Activated CD4-positive, CD25-positive, alpha-beta regulatory T cell treated with anti-CD3 and anti-CD28 coated beads, Interleukin-2, amount 50 U/mL, for 24 hours (primary cell): Measurements from ENCODE around the gene RUNX1.

Experiments
- ATAC-seq, 2 donors: fragments of 150-1000 bp; cut with Tn5 transposase; one replicate each; pipeline ENCODE4 v1.10.0; 2021; ENCODE audit warnings: mild to moderate bottlenecking in 1 of 2, moderate library complexity in 1 of 2

The RUNX1 gene

GRCh38 chr21:34891613-34891943 lies 157.5 kb downstream of the RUNX1 start:
- ATAC-seq = no peak

- ATAC-seq = no peak
These were observed 158.1 kb downstream of the RUNX1 start for GRCh38 chr21:34890724-34891612.

GRCh38 chr21:34890470-34890723 lies 158.7 kb downstream of the RUNX1 start:
- no peak for ATAC-seq

- peak; percentile 51 to 52 for ATAC-seq
These were observed 159.2 kb downstream of the RUNX1 start for GRCh38 chr21:34889676-34890469.

- peak in 1 of 2 donors; percentile 1 for ATAC-seq
These were observed 159.8 kb downstream of the RUNX1 start for GRCh38 chr21:34889320-34889675.

GRCh38 chr21:34888569-34889319 lies 160.4 kb downstream of the RUNX1 start:
- ATAC-seq = peak; percentile 39 to 51

GRCh38 chr21:34887725-34888568 lies 161.2 kb downstream of the RUNX1 start:
- ATAC-seq = peak; percentile 75

GRCh38 chr21:34887105-34887442 lies 162.0 kb downstream of the RUNX1 start:
- ATAC-seq = no peak

GRCh38 chr21:34886240-34887104 lies 162.6 kb downstream of the RUNX1 start:
- ATAC-seq = no peak

- ATAC-seq = no peak
These were observed 163.4 kb downstream of the RUNX1 start for GRCh38 chr21:34885626-34886239.

GRCh38 chr21:34885125-34885524 lies 164.0 kb downstream of the RUNX1 start:
- no peak for ATAC-seq

- ATAC-seq = no peak
These were observed 164.7 kb downstream of the RUNX1 start for GRCh38 chr21:34884346-34884929.

GRCh38 chr21:34883491-34884271 lies 165.4 kb downstream of the RUNX1 start:
- no peak for ATAC-seq

- no peak for ATAC-seq
These were observed 166.4 kb downstream of the RUNX1 start for GRCh38 chr21:34882719-34883131.

GRCh38 chr21:34881839-34882371 lies 167.2 kb downstream of the RUNX1 start:
- peak; percentile 68 to 70 for ATAC-seq

- ATAC-seq = no peak
These were observed 167.7 kb downstream of the RUNX1 start for GRCh38 chr21:34881421-34881820.

- ATAC-seq = no peak
These were observed 168.7 kb downstream of the RUNX1 start for GRCh38 chr21:34880401-34880800.

GRCh38 chr21:34878940-34879339 lies 170.2 kb downstream of the RUNX1 start:
- ATAC-seq = no peak

GRCh38 chr21:34878501-34878900 lies 170.6 kb downstream of the RUNX1 start:
- no peak for ATAC-seq
